ENCODE results near the gene AUTS2. TPM values are rescaled to one million over a fixed set of nuclear protein-coding genes. Genes with fewer than 3 reads are reported as not detected.

AUTS2 gene
- total and polyA plus RNA-seq, 2 of the 8 experiments (the other 6 are each of a cell fraction or from before 2014, with no cell fraction given) = 25.9 to 101 TPM

DNA sequence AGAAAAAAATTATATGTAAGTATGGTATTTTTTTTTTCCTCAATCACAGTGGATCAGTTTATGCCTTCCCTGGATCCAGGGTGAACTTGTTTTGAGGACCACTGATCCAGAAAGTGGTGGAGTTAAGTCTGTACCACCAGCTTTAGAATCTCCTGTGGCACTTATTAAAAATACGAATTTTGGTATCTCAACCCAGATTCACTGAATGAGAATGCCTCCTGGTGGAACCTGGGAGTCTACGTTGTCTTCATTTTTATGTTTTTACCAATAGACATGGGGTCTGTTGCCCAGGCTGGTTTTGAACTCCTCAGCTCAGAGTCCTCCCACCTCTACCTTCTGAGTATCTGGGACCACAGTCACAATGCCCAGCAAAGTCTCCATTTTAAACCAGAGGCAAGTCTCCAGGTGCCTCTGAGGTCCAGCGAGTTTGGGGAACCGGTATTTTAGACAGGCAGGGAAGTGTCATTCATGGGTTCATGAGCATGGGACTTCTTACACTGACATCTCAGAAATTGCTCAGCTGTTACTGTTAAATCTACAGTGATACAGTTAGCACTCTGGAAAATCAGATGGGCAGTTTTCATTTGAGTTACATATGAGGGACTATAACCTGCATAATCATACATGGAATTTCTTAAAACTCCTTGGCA, 200.9 kb downstream of the AUTS2 start (continued):
- TF ChIP-seq, protein P1, sequence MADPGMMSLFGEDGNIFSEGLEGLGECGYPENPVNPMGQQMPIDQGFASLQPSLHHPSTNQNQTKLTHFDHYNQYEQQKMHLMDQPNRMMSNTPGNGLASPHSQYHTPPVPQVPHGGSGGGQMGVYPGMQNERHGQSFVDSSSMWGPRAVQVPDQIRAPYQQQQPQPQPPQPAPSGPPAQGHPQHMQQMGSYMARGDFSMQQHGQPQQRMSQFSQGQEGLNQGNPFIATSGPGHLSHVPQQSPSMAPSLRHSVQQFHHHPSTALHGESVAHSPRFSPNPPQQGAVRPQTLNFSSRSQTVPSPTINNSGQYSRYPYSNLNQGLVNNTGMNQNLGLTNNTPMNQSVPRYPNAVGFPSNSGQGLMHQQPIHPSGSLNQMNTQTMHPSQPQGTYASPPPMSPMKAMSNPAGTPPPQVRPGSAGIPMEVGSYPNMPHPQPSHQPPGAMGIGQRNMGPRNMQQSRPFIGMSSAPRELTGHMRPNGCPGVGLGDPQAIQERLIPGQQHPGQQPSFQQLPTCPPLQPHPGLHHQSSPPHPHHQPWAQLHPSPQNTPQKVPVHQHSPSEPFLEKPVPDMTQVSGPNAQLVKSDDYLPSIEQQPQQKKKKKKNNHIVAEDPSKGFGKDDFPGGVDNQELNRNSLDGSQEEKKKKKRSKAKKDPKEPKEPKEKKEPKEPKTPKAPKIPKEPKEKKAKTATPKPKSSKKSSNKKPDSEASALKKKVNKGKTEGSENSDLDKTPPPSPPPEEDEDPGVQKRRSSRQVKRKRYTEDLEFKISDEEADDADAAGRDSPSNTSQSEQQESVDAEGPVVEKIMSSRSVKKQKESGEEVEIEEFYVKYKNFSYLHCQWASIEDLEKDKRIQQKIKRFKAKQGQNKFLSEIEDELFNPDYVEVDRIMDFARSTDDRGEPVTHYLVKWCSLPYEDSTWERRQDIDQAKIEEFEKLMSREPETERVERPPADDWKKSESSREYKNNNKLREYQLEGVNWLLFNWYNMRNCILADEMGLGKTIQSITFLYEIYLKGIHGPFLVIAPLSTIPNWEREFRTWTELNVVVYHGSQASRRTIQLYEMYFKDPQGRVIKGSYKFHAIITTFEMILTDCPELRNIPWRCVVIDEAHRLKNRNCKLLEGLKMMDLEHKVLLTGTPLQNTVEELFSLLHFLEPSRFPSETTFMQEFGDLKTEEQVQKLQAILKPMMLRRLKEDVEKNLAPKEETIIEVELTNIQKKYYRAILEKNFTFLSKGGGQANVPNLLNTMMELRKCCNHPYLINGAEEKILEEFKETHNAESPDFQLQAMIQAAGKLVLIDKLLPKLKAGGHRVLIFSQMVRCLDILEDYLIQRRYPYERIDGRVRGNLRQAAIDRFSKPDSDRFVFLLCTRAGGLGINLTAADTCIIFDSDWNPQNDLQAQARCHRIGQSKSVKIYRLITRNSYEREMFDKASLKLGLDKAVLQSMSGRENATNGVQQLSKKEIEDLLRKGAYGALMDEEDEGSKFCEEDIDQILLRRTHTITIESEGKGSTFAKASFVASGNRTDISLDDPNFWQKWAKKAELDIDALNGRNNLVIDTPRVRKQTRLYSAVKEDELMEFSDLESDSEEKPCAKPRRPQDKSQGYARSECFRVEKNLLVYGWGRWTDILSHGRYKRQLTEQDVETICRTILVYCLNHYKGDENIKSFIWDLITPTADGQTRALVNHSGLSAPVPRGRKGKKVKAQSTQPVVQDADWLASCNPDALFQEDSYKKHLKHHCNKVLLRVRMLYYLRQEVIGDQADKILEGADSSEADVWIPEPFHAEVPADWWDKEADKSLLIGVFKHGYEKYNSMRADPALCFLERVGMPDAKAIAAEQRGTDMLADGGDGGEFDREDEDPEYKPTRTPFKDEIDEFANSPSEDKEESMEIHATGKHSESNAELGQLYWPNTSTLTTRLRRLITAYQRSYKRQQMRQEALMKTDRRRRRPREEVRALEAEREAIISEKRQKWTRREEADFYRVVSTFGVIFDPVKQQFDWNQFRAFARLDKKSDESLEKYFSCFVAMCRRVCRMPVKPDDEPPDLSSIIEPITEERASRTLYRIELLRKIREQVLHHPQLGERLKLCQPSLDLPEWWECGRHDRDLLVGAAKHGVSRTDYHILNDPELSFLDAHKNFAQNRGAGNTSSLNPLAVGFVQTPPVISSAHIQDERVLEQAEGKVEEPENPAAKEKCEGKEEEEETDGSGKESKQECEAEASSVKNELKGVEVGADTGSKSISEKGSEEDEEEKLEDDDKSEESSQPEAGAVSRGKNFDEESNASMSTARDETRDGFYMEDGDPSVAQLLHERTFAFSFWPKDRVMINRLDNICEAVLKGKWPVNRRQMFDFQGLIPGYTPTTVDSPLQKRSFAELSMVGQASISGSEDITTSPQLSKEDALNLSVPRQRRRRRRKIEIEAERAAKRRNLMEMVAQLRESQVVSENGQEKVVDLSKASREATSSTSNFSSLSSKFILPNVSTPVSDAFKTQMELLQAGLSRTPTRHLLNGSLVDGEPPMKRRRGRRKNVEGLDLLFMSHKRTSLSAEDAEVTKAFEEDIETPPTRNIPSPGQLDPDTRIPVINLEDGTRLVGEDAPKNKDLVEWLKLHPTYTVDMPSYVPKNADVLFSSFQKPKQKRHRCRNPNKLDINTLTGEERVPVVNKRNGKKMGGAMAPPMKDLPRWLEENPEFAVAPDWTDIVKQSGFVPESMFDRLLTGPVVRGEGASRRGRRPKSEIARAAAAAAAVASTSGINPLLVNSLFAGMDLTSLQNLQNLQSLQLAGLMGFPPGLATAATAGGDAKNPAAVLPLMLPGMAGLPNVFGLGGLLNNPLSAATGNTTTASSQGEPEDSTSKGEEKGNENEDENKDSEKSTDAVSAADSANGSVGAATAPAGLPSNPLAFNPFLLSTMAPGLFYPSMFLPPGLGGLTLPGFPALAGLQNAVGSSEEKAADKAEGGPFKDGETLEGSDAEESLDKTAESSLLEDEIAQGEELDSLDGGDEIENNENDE (IDR thresholded peaks at IDR 0.05; ENCODE audit: insufficient replicate concordance, low read length) = no peak
- TF ChIP-seq NANOG (IDR thresholded peaks at IDR 0.05; ENCODE audit: insufficient read depth, low read depth, low read length, poor library complexity, severe bottlenecking) = no peak
- TF ChIP-seq, protein P2, sequence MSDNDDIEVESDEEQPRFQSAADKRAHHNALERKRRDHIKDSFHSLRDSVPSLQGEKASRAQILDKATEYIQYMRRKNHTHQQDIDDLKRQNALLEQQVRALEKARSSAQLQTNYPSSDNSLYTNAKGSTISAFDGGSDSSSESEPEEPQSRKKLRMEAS (IDR thresholded peaks at IDR 0.05) = no peak
- TF ChIP-seq SUZ12 (IDR thresholded peaks at IDR 0.05; ENCODE audit: low read length) = no peak
- no peak for TF ChIP-seq ZNF274 (IDR thresholded peaks at IDR 0.05; ENCODE audit: borderline replicate concordance, extremely low read depth, low read length)
- no peak for TF ChIP-seq SIN3A (conservative IDR thresholded peaks at IDR 0.05 in 1 of 2, IDR thresholded peaks at IDR 0.05 in 1 of 2; ENCODE audit: low read depth in 1 of 2, low read length in 2 of 2)
- no peak for TF ChIP-seq SP2 (IDR thresholded peaks at IDR 0.05; ENCODE audit: low read length)
- TF ChIP-seq ASH2L (IDR thresholded peaks at IDR 0.05; ENCODE audit: low read length) = no peak
- no peak for TF ChIP-seq CHD1 (IDR thresholded peaks at IDR 0.05; ENCODE audit: low read depth, low read length)
